K562 (cell line): Measurements from ENCODE around the gene ST6GALNAC1. TPM values are rescaled to one million over a fixed set of nuclear protein-coding genes. Genes with fewer than 3 reads are reported as not detected.
A peak's percentile ranks its signal among the peaks of the same experiment; 100 is the strongest.

Experiments
- ATAC-seq: fragments of 200-7000 bp; cut with Tn5 transposase; 3 replicates; pipeline ENCODE4 v1.9.1; 2020; ENCODE audit warnings: moderate library complexity
- BruUV-seq: library from RNA; stranded (reverse); fragments of 400-500 nt; replicated peaks from 2 replicates; lab custom pipeline; 2021; lab: Mats Ljungman, UMichigan
- CTCF ChIA-PET: fragments of 300-600 bp; formaldehyde crosslinking; extraction: SDS; loops from one replicate; lab custom pipeline; 2021; ENCODE audit warnings: low intra/inter-chr PET ratio; lab: Yijun Ruan, JAX
- POLR2A ChIA-PET: fragments of 300-600, 350-650 bp; sonication (Branson Sonifier 250); formaldehyde crosslinking; extraction: SDS; loops from one replicate; lab custom pipeline; 2021; ENCODE audit warnings: antibody characterized with exemption, inconsistent platforms; lab: Yijun Ruan, JAX
- DNase-seq, 4 experiments: peaks; one replicate each; pipeline versions ENCODE4 v3.0.0 to v3.0.0-alpha.2; 2011 to 2018; ENCODE audit warnings: low spot score in 3 of 4, mixed read lengths in 3 of 4; ENCODE audit errors: extremely low read depth in 1 of 4
- FAIRE-seq: peaks from 2 replicates; lab custom pipeline; 2011; peaks lifted over from hg19 to GRCh38; lab: Jason Lieb, UNC
- H2AFZ ChIP-seq: 2 replicates; pipeline ENCODE4 v1.6.0; 2011; ENCODE audit warnings: low read depth, low read length, control low read depth, inconsistent platforms
- H3K27ac ChIP-seq: fragments of 200-600 bp; 3 replicates; pipeline ENCODE4 v1.8.0; 2011; ENCODE audit warnings: low read depth, mild to moderate bottlenecking, control low read depth, inconsistent platforms, low read length, moderate library complexity, mixed read lengths; ENCODE audit errors: extremely low read depth
- H3K27me3 ChIP-seq, 2 experiments: fragments of 300-600 bp in 1 of 2; 2 replicates in 1 of 2; 3 replicates in 1 of 2; pipeline versions ENCODE4 v1.6.0 to v1.8.0; 2011; ENCODE audit warnings: inconsistent platforms in 2 of 2, low read length in 2 of 2, mild to moderate bottlenecking in 1 of 2, mixed read lengths in 1 of 2, moderate library complexity in 1 of 2; ENCODE audit not compliant: control insufficient read depth in 2 of 2, insufficient read depth in 2 of 2
- H3K36me3 ChIP-seq: fragments of 300-600 bp; 3 replicates; pipeline ENCODE4 v1.8.0; 2011; ENCODE audit warnings: mild to moderate bottlenecking, low read length, inconsistent platforms; ENCODE audit not compliant: control insufficient read depth, insufficient read depth
- H3K4me1 ChIP-seq, 2 experiments: fragments of 200-600 bp in 1 of 2; replicated peaks in 1 of 2; 2 replicates in 1 of 2; 3 replicates in 1 of 2; pipeline versions ENCODE4 v1.5.1 to v1.8.0; 2011; ENCODE audit warnings: inconsistent platforms in 2 of 2, low read length in 2 of 2, mild to moderate bottlenecking in 1 of 2, mixed read lengths in 1 of 2, moderate library complexity in 1 of 2; ENCODE audit not compliant: control insufficient read depth in 2 of 2, insufficient read depth in 2 of 2
- H3K4me2 ChIP-seq: 2 replicates; pipeline ENCODE4 v1.6.1; 2011; ENCODE audit warnings: low read length, control low read depth, inconsistent platforms, mixed read lengths; ENCODE audit not compliant: insufficient read depth
- H3K4me3 ChIP-seq: fragments of 200-600 bp; sonication (generic), shearing (Covaris generic); 2 replicates; pipeline ENCODE4 v1.5.1; 2016; ENCODE audit warnings: control low read depth, inconsistent platforms
- H3K79me2 ChIP-seq: fragments of 200-600 bp; 3 replicates; pipeline ENCODE4 v1.8.0; 2011; ENCODE audit warnings: low read length, inconsistent platforms; ENCODE audit not compliant: control insufficient read depth, insufficient read depth
- H3K9ac ChIP-seq, 2 experiments: 2 replicates each; pipeline versions ENCODE4 v1.6.0 to v1.6.1; 2011; ENCODE audit warnings: low read depth in 2 of 2, low read length in 2 of 2, control low read depth in 1 of 2, inconsistent platforms in 1 of 2, mild to moderate bottlenecking in 1 of 2, mixed read lengths in 1 of 2; ENCODE audit not compliant: insufficient read depth in 1 of 2
- H3K9me1 ChIP-seq: one replicate; pipeline ENCODE4 v1.6.0; 2011; ENCODE audit warnings: inconsistent platforms, mild to moderate bottlenecking, low read length, moderate library complexity; ENCODE audit not compliant: control insufficient read depth, insufficient read depth
- H3K9me3 ChIP-seq: replicated peaks from 2 replicates; pipeline ENCODE4 v1.5.1; 2011; ENCODE audit warnings: low read depth, low read length, inconsistent platforms; ENCODE audit not compliant: control insufficient read depth, insufficient read depth
- H4K20me1 ChIP-seq: replicated peaks from 2 replicates; pipeline ENCODE4 v1.6.1; 2011; ENCODE audit warnings: low read length, inconsistent platforms, mixed read lengths; ENCODE audit not compliant: control insufficient read depth, insufficient read depth
- CBFA2T2 ChIP-seq: fragments of 450-650 bp; conservative IDR thresholded peaks from 2 replicates; pipeline ENCODE4 v1.6.1; 2017; ENCODE audit warnings: mild to moderate bottlenecking
- CTBP1 ChIP-seq: fragments of 450-650 bp; IDR thresholded peaks from 2 replicates; pipeline ENCODE4 v1.6.1; 2016; ENCODE audit warnings: borderline replicate concordance
- FOXK2 ChIP-seq, 2 experiments: fragments of 450-650 bp; IDR thresholded peaks in 1 of 2; conservative IDR thresholded peaks in 1 of 2; 2 replicates each; pipeline ENCODE4 v1.6.1; 2016; ENCODE audit warnings: low read depth in 2 of 2, mild to moderate bottlenecking in 1 of 2
- NEUROD1 ChIP-seq: fragments of 150-350 bp; IDR thresholded peaks from 2 replicates; pipeline ENCODE4 v1.6.1; 2014; ENCODE audit warnings: borderline replicate concordance, low read length, low read depth; ENCODE audit not compliant: partially characterized antibody
- NFYB ChIP-seq: IDR thresholded peaks from 2 replicates; pipeline ENCODE4 v1.6.1; 2011; ENCODE audit warnings: mild to moderate bottlenecking, moderate library complexity; ENCODE audit not compliant: insufficient read length; ENCODE audit errors: extremely low read depth
- PBX2 ChIP-seq, 2 experiments: IDR thresholded peaks in 1 of 2; conservative IDR thresholded peaks in 1 of 2; 2 replicates each; pipeline ENCODE4 v1.6.1; 2016; ENCODE audit warnings: low read depth in 2 of 2, mild to moderate bottlenecking in 1 of 2, missing compliant biosample characterization in 1 of 2, missing genetic modification characterization in 1 of 2, moderate library complexity in 1 of 2
- RAD51 ChIP-seq: fragments of 450-650 bp; IDR thresholded peaks from 2 replicates; pipeline ENCODE4 v1.7.1; 2016; ENCODE audit warnings: low read depth, mild to moderate bottlenecking, borderline replicate concordance
- SMAD4 ChIP-seq: fragments of 250-450 bp; sonication (Bioruptor Pico); conservative IDR thresholded peaks from 2 replicates; pipeline ENCODE4 v1.8.0; 2021; ENCODE audit warnings: inconsistent platforms, mild to moderate bottlenecking, moderate library complexity
- USF2 ChIP-seq: sonication (generic); formaldehyde crosslinking; IDR thresholded peaks from 2 replicates; pipeline ENCODE4 v1.5.0; 2020; ENCODE audit warnings: missing genetic modification reagents
- ZBTB17 ChIP-seq: fragments of 450-650 bp; formaldehyde crosslinking; IDR thresholded peaks from 2 replicates; pipeline ENCODE4 v1.4.0; 2020; ENCODE audit warnings: mild to moderate bottlenecking
- ZNF263 ChIP-seq: sonication (generic); formaldehyde crosslinking; IDR thresholded peaks from 2 replicates; pipeline ENCODE4 v1.8.0; 2022; ENCODE audit warnings: mild to moderate bottlenecking, missing genetic modification reagents, borderline replicate concordance
- WGBS: fragments of 100-300 bp; shearing (Covaris generic); methylation state at CpG from one replicate; pipeline ENCODE4 v1.1.6; 2016; ENCODE audit warnings: low coverage, mixed read lengths; ENCODE audit not compliant: insufficient coverage; ENCODE audit errors: missing lambda C conversion rate; 5-methylcytosine and 5-hydroxymethylcytosine counted together
- in situ Hi-C: fragments of 300-500 bp; cut with MboI; formaldehyde crosslinking; loops from 4 replicates; pipeline ENCODE4 v1.15.0; 2018; ENCODE audit warnings: inconsistent platforms, mixed read lengths
- intact Hi-C: fragments of 100-400 bp; cut with micrococcal nuclease; formaldehyde crosslinking; loops from 2 replicates; pipeline ENCODE4 v1.14.2; 2022
- polyA plus RNA-seq, 8 experiments: library from polyadenylated mRNA; depleted of rRNA in 4 of 8; stranded (reverse) in 5 of 8; unstranded in 3 of 8; fragments of >200 nt; fragmentation: Nextera tagmentation in 2 of 8; fragmentation: Illumina TruSeq in 1 of 8; extraction: Ambion mirVana in 2 of 8; extraction: Trizol in 1 of 8; gene quantifications; 2 replicates each; pipeline versions ENCODE4 v1.2.1 to v1.2.3, GENCODE V29; 2011 to 2014; ENCODE audit warnings: inconsistent platforms in 1 of 8, missing spikeins in 1 of 8
- total RNA-seq, 7 experiments: library from RNA; depleted of rRNA in 6 of 7; stranded (reverse); fragments of >200 nt in 6 of 7; fragmentation: Illumina TruSeq in 2 of 7; extraction: Trizol in 2 of 7; gene quantifications; 2 replicates each; pipeline versions ENCODE4 v1.2.1 to v1.2.3, GENCODE V29; 2011 to 2021; ENCODE audit warnings: low replicate concordance in 1 of 7
- TF ChIP-seq, protein P1 (sequence below): fragments of 450-650 bp; IDR thresholded peaks from 2 replicates; pipeline ENCODE4 v1.6.1; 2016
- TF ChIP-seq, protein P2 (sequence below): sonication (generic); formaldehyde crosslinking; IDR thresholded peaks from 2 replicates; pipeline ENCODE4 v1.8.0; 2022; ENCODE audit warnings: missing genetic modification reagents, mild to moderate bottlenecking, moderate library complexity, borderline replicate concordance

ST6GALNAC1 gene
- total and polyA plus RNA-seq, 9 of the 15 experiments (the other 6 are each of a cell fraction or from before 2014, with no cell fraction given) = 20.6 to 68.4 (median 50.5) TPM

GRCh38 chr17:76586741-76587487, 56.6 kb downstream of the ST6GALNAC1 start:
- no peak overlapping the region for H3K27ac ChIP-seq
- 38% methylated on average over 15 of the region's 17 CpGs for WGBS
- ATAC-seq = peak; percentile 16; the same call in 1 of the 3 replicates
- TF ChIP-seq FOXK2 (conservative IDR thresholded peaks at IDR 0.05 in 1 of 2, IDR thresholded peaks at IDR 0.05 in 1 of 2; ENCODE audit: low read depth in 2 of 2) = no peak
- TF ChIP-seq NFYB = no peak
- TF ChIP-seq SMAD4 (CRISPR knock-in tag) = peak; percentile 36; the same call in 1 of the 2 replicates
- peak; percentile 23; the same call in 1 of the 2 replicates for TF ChIP-seq CTBP1
- peak; percentile 50 for TF ChIP-seq USF2
- no peak for TF ChIP-seq PBX2 (CRISPR knock-in tag; IDR thresholded peaks at IDR 0.05; ENCODE audit: low read depth)
- TF ChIP-seq PBX2 (tag; conservative IDR thresholded peaks at IDR 0.05; ENCODE audit: low read depth) = peak; percentile 87
- peak; percentile 44; the same call in 1 of the 2 replicates for TF ChIP-seq ZNF263 (CRISPR knock-in tag)
- peak; percentile 20; the same call in 1 of the 2 replicates for TF ChIP-seq CBFA2T2
- TF ChIP-seq NEUROD1 = no peak
- TF ChIP-seq, protein P1, sequence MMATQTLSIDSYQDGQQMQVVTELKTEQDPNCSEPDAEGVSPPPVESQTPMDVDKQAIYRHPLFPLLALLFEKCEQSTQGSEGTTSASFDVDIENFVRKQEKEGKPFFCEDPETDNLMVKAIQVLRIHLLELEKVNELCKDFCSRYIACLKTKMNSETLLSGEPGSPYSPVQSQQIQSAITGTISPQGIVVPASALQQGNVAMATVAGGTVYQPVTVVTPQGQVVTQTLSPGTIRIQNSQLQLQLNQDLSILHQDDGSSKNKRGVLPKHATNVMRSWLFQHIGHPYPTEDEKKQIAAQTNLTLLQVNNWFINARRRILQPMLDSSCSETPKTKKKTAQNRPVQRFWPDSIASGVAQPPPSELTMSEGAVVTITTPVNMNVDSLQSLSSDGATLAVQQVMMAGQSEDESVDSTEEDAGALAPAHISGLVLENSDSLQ = peak; percentile 40; the same call in 1 of the 2 replicates
- 0 out of 2 replicates have a peak, but pooled peaks have one; percentile 65 for TF ChIP-seq ZBTB17 (CRISPR knock-in tag)
- TF ChIP-seq, protein P2, sequence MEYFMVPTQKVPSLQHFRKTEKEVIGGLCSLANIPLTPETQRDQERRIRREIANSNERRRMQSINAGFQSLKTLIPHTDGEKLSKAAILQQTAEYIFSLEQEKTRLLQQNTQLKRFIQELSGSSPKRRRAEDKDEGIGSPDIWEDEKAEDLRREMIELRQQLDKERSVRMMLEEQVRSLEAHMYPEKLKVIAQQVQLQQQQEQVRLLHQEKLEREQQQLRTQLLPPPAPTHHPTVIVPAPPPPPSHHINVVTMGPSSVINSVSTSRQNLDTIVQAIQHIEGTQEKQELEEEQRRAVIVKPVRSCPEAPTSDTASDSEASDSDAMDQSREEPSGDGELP (CRISPR knock-in tag) = 0 out of 2 replicates have a peak, but pooled peaks have one; percentile 13
- TF ChIP-seq RAD51 = peak; percentile 29; the same call in 1 of the 2 replicates

More at GRCh38 chr17:76586741-76587487, 56.6 kb downstream of the ST6GALNAC1 start:
- Histone ChIP-seq H4K20me1 (no peaks in the 10 kb centered on the region), H3K36me3 (no peaks in the 10 kb centered on the region), H3K9me1 (no peaks in the 10 kb centered on the region), H3K27me3 (peaks cover 0 to 6% of the 10 kb centered on the region in 2 experiments; a peak in 2 of 5 replicates), H3K9ac (peak overlapping the region in 1 of 2 experiments; percentile 55; a peak in 1 of 4 replicates), H3K79me2 (no peaks in the 10 kb centered on the region), H3K4me1 (peaks cover 0 to 28% of the 10 kb centered on the region in 2 experiments; a peak in 3 of 5 replicates), H3K9me3 (no peaks in the 10 kb centered on the region), H3K4me3 (no peak overlapping the region), H3K4me2 (no peak overlapping the region), H2AFZ (no peak overlapping the region)
- intact Hi-C loops (no loop called here), in situ Hi-C loops (no loop called here)
- ChIA-PET POLR2A (interaction anchor here (0.6 kb wide), 1 partner anchor 9 kb away, joined by 3 read pairs; no protein-coding TSS in a partner anchor), CTCF (no interaction called here)
- DNase-seq = peak in 1 of 4 experiments; percentile 24
- peak; percentile 11 for FAIRE-seq
- BruUV-seq = no TSS peak
